ENCODE results near the gene ATP6V0A4. TPM values are rescaled to one million over a fixed set of nuclear protein-coding genes. Genes with fewer than 3 reads are reported as not detected.

ATP6V0A4 gene
- total RNA-seq, 1 experiment from 2014 or later = 1.0 TPM

DNA sequence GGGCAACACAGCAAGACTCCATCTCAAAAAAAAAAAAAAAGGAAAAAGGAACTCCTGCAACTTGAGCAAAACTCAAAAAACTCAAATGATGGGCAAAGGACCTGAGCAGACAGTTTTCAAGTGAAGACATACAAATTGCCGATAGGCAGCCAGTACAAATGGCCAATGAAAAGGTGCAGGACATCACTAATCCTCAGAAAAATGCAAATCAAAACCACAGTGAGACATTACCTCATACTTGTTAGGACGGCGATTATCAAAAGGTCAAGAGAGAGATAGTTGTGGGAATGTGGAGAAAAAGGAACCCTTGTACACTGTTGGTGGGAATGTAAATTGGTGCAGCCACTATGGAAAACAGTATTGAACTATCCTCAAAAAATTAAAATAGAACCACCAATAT, 113.7 kb downstream of the ATP6V0A4 start:
- Histone ChIP-seq H3K9me2 (replicated peaks; ENCODE audit: low read length) (no peaks in the 10 kb centered on the region), H3F3A (ENCODE audit: low read length, unreplicated experiment) (no peaks in the 10 kb centered on the region), H3K9ac (ENCODE audit: low read length) (no peak overlapping the region), H3K27me3 (ENCODE audit: low read length) (no peaks in the 10 kb centered on the region), H3K9me3 (ENCODE audit: low read length) (no peaks in the 10 kb centered on the region), H3K4me1 (ENCODE audit: insufficient read depth, low read length) (no peaks in the 10 kb centered on the region), H2AFZ (ENCODE audit: low read length) (no peak overlapping the region), H3K4me3 (ENCODE audit: low read length) (no peak overlapping the region), H3K79me2 (ENCODE audit: low read length) (no peaks in the 10 kb centered on the region), H3K36me3 (ENCODE audit: low read depth, low read length) (no peaks in the 10 kb centered on the region), H3K4me2 (ENCODE audit: low read length) (no peak overlapping the region), H3K27ac (ENCODE audit: low read length) (no peak overlapping the region), H4K20me1 (ENCODE audit: low read length) (no peaks in the 10 kb centered on the region)
- TF ChIP-seq EZH2 (IDR thresholded peaks at IDR 0.05; ENCODE audit: low read length, unreplicated experiment) (no peak), EZH2phosphoT487 (IDR thresholded peaks at IDR 0.05; ENCODE audit: borderline replicate concordance, low read length) (no peak)
- TF ChIP-seq, protein P1, sequence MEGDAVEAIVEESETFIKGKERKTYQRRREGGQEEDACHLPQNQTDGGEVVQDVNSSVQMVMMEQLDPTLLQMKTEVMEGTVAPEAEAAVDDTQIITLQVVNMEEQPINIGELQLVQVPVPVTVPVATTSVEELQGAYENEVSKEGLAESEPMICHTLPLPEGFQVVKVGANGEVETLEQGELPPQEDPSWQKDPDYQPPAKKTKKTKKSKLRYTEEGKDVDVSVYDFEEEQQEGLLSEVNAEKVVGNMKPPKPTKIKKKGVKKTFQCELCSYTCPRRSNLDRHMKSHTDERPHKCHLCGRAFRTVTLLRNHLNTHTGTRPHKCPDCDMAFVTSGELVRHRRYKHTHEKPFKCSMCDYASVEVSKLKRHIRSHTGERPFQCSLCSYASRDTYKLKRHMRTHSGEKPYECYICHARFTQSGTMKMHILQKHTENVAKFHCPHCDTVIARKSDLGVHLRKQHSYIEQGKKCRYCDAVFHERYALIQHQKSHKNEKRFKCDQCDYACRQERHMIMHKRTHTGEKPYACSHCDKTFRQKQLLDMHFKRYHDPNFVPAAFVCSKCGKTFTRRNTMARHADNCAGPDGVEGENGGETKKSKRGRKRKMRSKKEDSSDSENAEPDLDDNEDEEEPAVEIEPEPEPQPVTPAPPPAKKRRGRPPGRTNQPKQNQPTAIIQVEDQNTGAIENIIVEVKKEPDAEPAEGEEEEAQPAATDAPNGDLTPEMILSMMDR (conservative IDR thresholded peaks at IDR 0.05; ENCODE audit: low read depth, low read length) = no peak
- BruUV-seq (replicated peaks) = no TSS peak
- DNase-seq (no peak), ATAC-seq (no peak)
- POLR2A ChIA-PET (ENCODE audit: unreplicated experiment) = no interaction called here
- CTCF ChIA-PET = no interaction called here
- intact Hi-C loops (cut with micrococcal nuclease) = no loop called here

DNA sequence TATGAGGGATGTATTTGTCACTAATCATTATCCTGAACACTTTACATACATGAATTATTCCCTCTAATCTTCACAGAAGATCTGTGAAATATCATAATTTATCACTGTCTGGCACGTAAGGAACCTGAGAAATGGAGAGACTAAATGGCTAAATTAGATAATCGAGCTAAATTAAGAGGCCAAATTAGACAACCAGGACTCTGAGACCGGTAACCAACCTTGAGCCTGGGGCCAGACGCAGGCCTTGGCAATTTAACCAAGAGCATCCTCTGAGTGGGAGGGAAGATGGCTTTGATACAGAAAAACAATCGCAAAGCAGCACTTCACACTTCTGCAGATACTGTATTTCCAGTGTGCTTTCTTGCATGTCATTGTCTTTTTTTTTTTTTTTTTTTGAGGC, 118.2 kb downstream of the ATP6V0A4 start:
- no peak overlapping the region for H3K27ac ChIP-seq (ENCODE audit: low read length)
- TF ChIP-seq EZH2phosphoT487 (IDR thresholded peaks at IDR 0.05; ENCODE audit: borderline replicate concordance, low read length) = no peak
- TF ChIP-seq, protein P1 (conservative IDR thresholded peaks at IDR 0.05; ENCODE audit: low read depth, low read length) = no peak
- no peak for TF ChIP-seq EZH2 (IDR thresholded peaks at IDR 0.05; ENCODE audit: low read length, unreplicated experiment)
- intact Hi-C loops (cut with micrococcal nuclease) = no loop called here
- no peaks in the 10 kb centered on the region for H3K9me3 ChIP-seq (ENCODE audit: low read length)
- ChIA-PET POLR2A (ENCODE audit: unreplicated experiment) (no interaction called here), CTCF (no interaction called here)
- BruUV-seq (replicated peaks) = no TSS peak
- no peak overlapping the region for H3K4me2 ChIP-seq (ENCODE audit: low read length)
- H3K36me3 ChIP-seq (ENCODE audit: low read depth, low read length) = no peaks in the 10 kb centered on the region
- ATAC-seq (no peak), DNase-seq (no peak)
- H3K4me3 ChIP-seq (ENCODE audit: low read length) = no peak overlapping the region
- no peaks in the 10 kb centered on the region for H3F3A ChIP-seq (ENCODE audit: low read length, unreplicated experiment)
- H3K27me3 ChIP-seq (ENCODE audit: low read length) = no peaks in the 10 kb centered on the region
- H3K4me1 ChIP-seq (ENCODE audit: insufficient read depth, low read length) = no peaks in the 10 kb centered on the region
- no peak overlapping the region for H3K9ac ChIP-seq (ENCODE audit: low read length)
- no peaks in the 10 kb centered on the region for H3K9me2 ChIP-seq (replicated peaks; ENCODE audit: low read length)
- no peaks in the 10 kb centered on the region for H3K79me2 ChIP-seq (ENCODE audit: low read length)
- no peak overlapping the region for H2AFZ ChIP-seq (ENCODE audit: low read length)
- H4K20me1 ChIP-seq (ENCODE audit: low read length) = no peaks in the 10 kb centered on the region

DNA sequence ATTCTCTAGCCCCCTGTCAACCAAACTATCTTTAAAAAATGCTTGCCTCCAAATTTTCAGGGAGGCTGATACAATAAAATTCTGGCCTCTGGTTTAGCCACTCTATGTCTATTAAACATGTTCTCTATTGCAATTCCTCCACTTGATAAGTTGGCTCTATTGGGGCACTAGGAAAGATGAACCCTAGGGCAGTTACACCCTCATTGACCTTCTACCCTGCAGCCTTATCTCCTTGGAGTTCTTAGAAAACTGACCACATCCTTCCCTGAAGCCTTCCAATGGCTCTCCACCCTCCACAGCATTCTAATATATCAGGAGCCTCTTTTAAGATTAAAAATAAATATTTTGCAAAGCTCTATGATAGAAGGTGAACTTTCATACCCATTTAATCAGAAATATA, 127.4 kb downstream of the ATP6V0A4 start:
- no peaks in the 10 kb centered on the region for H3K9me2 ChIP-seq (replicated peaks; ENCODE audit: low read length)
- H3K36me3 ChIP-seq (ENCODE audit: low read depth, low read length) = no peaks in the 10 kb centered on the region
- POLR2A ChIA-PET (ENCODE audit: unreplicated experiment) = no interaction called here
- H2AFZ ChIP-seq (ENCODE audit: low read length) = no peak overlapping the region
- no peaks in the 10 kb centered on the region for H3K79me2 ChIP-seq (ENCODE audit: low read length)
- DNase-seq = no peak
- H3K27ac ChIP-seq (ENCODE audit: low read length) = no peak overlapping the region
- H3K9me3 ChIP-seq (ENCODE audit: low read length) = no peaks in the 10 kb centered on the region; the same call in 1 of the 2 replicates
- H3K27me3 ChIP-seq (ENCODE audit: low read length) = no peaks in the 10 kb centered on the region
- CTCF ChIA-PET = no interaction called here
- no peak overlapping the region for H3K9ac ChIP-seq (ENCODE audit: low read length)
- intact Hi-C loops (cut with micrococcal nuclease) = no loop called here
- BruUV-seq (replicated peaks) = no TSS peak
- no peaks in the 10 kb centered on the region for H3K4me1 ChIP-seq (ENCODE audit: insufficient read depth, low read length)
- H3K4me3 ChIP-seq (ENCODE audit: low read length) = no peak overlapping the region
- ATAC-seq = no peak
- TF ChIP-seq EZH2 (IDR thresholded peaks at IDR 0.05; ENCODE audit: low read length, unreplicated experiment) (no peak), EZH2phosphoT487 (IDR thresholded peaks at IDR 0.05; ENCODE audit: borderline replicate concordance, low read length) (no peak)
- TF ChIP-seq, protein P1 (conservative IDR thresholded peaks at IDR 0.05; ENCODE audit: low read depth, low read length) = no peak
- no peak overlapping the region for H3K4me2 ChIP-seq (ENCODE audit: low read length)
- no peaks in the 10 kb centered on the region for H3F3A ChIP-seq (ENCODE audit: low read length, unreplicated experiment)
- no peaks in the 10 kb centered on the region for H4K20me1 ChIP-seq (ENCODE audit: low read length)

Measured in PC-3 (cell line).